Testis (tissue), 2 donors: ENCODE results near the gene SLC9A8.
"Not testable (repeated sequence)": the region's sequence is repeated elsewhere in the genome, so short reads cannot be mapped to it uniquely, and the experiment has no call there.

Experiments
- CTCF ChIP-seq, 3 experiments: fragments of 450-650 bp in 2 of 3; fragments of 200-600 bp in 1 of 3; sonication (generic) in 1 of 3; IDR thresholded peaks; one replicate each; pipeline ENCODE4 v1.5.1; 2016 to 2019; ENCODE audit warnings: antibody characterized with exemption in 3 of 3, mild to moderate bottlenecking in 2 of 3, moderate library complexity in 1 of 3
- POLR2A ChIP-seq: fragments of 450-650 bp; IDR thresholded peaks from one replicate; pipeline ENCODE4 v1.6.1; 2017; ENCODE audit warnings: antibody characterized with exemption, mild to moderate bottlenecking, moderate library complexity

GRCh38 chr20:49783021-49783995 lies 29.3 kb upstream of the SLC9A8 start:
- not testable (repeated sequence) for TF ChIP-seq CTCF (IDR thresholded peaks at IDR 0.05); POLR2A
